HCT116 (cell line): ENCODE data around the gene NOX3. TPM values are rescaled to one million over a fixed set of nuclear protein-coding genes. Genes with fewer than 3 reads are reported as not detected.

ENCODE experiments used
- ATAC-seq: fragments of 200-7000 bp; cut with Tn5 transposase; 2 replicates; pipeline ENCODE4 v1.9.1; 2020; ENCODE audit warnings: mild to moderate bottlenecking, moderate library complexity
- BruUV-seq: library from RNA; stranded (reverse); fragments of 400-500 nt; replicated peaks from 2 replicates; lab custom pipeline; 2021; lab: Mats Ljungman, UMichigan
- CTCF ChIA-PET: fragments of 300-600 bp; sonication (Branson Sonifier 250); formaldehyde crosslinking; loops from one replicate; lab custom pipeline; 2021; ENCODE audit warnings: antibody characterized with exemption; lab: Charles Lee
- POLR2A ChIA-PET: fragments of 300-600, 350-600 bp; sonication (Branson Sonifier 250); formaldehyde crosslinking; loops from one replicate; lab custom pipeline; 2021; ENCODE audit warnings: antibody characterized with exemption; lab: Charles Lee
- RAD21 ChIA-PET, 2 experiments: fragments of 300-600 bp; sonication (Branson Sonifier 250); formaldehyde crosslinking; loops; one replicate each; lab custom pipeline; 2023; ENCODE audit warnings: low total read pairs in 2 of 2; ENCODE audit not compliant: uncharacterized antibody in 2 of 2, unreplicated experiment in 2 of 2, low non-redundant PET in 1 of 2; lab: Charles Lee
- DNase-seq: peaks from one replicate; pipeline ENCODE4 v3.0.0-alpha.2; 2010; ENCODE audit warnings: low read depth, low spot score
- H2AFZ ChIP-seq: fragments of 200-600 bp; shearing (Covaris generic), sonication (generic); 2 replicates; pipeline ENCODE4 v1.6.1; 2017; ENCODE audit warnings: low read depth, mixed run types, mixed read lengths, antibody characterized with exemption, low read length; ENCODE audit not compliant: poor library complexity, severe bottlenecking
- H3K27ac ChIP-seq: 2 replicates; pipeline ENCODE4 v1.5.1; 2012; ENCODE audit warnings: low read depth, low read length
- H3K27me3 ChIP-seq: fragments of 200-600 bp; sonication (generic); 2 replicates; pipeline ENCODE4 v1.6.1; 2016; ENCODE audit warnings: mixed run types, low read length, mixed read lengths; ENCODE audit not compliant: insufficient read depth
- H3K36me3 ChIP-seq, 2 experiments: fragments of 200-500 bp in 1 of 2; fragments of 200-600 bp in 1 of 2; sonication (Bioruptor generic) in 1 of 2; sonication (generic) in 1 of 2; 2 replicates each; pipeline versions ENCODE4 v1.5.1 to v1.6.1; 2014 to 2016; ENCODE audit warnings: low read length in 2 of 2, inconsistent platforms in 1 of 2, mixed read lengths in 1 of 2, mixed run types in 1 of 2; ENCODE audit not compliant: insufficient read depth in 2 of 2, control insufficient read depth in 1 of 2
- H3K4me1 ChIP-seq, 2 experiments: fragments of 200-600 bp in 1 of 2; sonication (generic) in 1 of 2; 2 replicates each; pipeline versions ENCODE4 v1.5.1 to v1.6.1; 2012 to 2017; ENCODE audit warnings: low read length in 2 of 2, inconsistent platforms in 1 of 2, mild to moderate bottlenecking in 1 of 2, mixed read lengths in 1 of 2, mixed run types in 1 of 2, moderate library complexity in 1 of 2; ENCODE audit not compliant: insufficient read depth in 2 of 2, control insufficient read depth in 1 of 2
- H3K4me2 ChIP-seq: fragments of 200-600 bp; sonication (generic); 2 replicates; pipeline ENCODE4 v1.6.1; 2017; ENCODE audit warnings: mixed run types, low read length, mixed read lengths
- H3K4me3 ChIP-seq, 2 experiments: fragments of 200-600 bp in 1 of 2; sonication (generic) in 1 of 2; replicated peaks in 1 of 2; 2 replicates each; pipeline ENCODE4 v1.5.1; 2011 to 2016; ENCODE audit warnings: low read length in 2 of 2, control low read depth in 1 of 2, low read depth in 1 of 2, mild to moderate bottlenecking in 1 of 2, mixed read lengths in 1 of 2, mixed run types in 1 of 2
- H3K79me2 ChIP-seq: fragments of 200-600 bp; sonication (generic); 2 replicates; pipeline ENCODE4 v1.6.1; 2017; ENCODE audit warnings: mild to moderate bottlenecking, mixed run types, low read length, moderate library complexity, mixed read lengths; ENCODE audit not compliant: insufficient read depth
- H3K9ac ChIP-seq: fragments of 200-600 bp; sonication (generic); 2 replicates; pipeline ENCODE4 v1.6.1; 2016; ENCODE audit warnings: low read length, mixed read lengths
- H3K9me2 ChIP-seq: fragments of 200-600 bp; sonication (generic), shearing (Covaris generic); 2 replicates; pipeline ENCODE4 v1.6.1; 2017; ENCODE audit warnings: mixed run types, mild to moderate bottlenecking, moderate library complexity; ENCODE audit not compliant: insufficient read depth
- H3K9me3 ChIP-seq, 2 experiments: fragments of 200-500 bp in 1 of 2; fragments of 200-600 bp in 1 of 2; sonication (Bioruptor generic) in 1 of 2; sonication (generic) in 1 of 2; 2 replicates each; pipeline ENCODE4 v1.6.1; 2014 to 2017; ENCODE audit warnings: low read length in 2 of 2, mixed read lengths in 2 of 2, inconsistent platforms in 1 of 2, low read depth in 1 of 2, mild to moderate bottlenecking in 1 of 2, mixed run types in 1 of 2, moderate library complexity in 1 of 2; ENCODE audit not compliant: control insufficient read depth in 1 of 2, insufficient read depth in 1 of 2
- H4K20me1 ChIP-seq: fragments of 200-600 bp; sonication (generic), shearing (Covaris generic); 2 replicates; pipeline ENCODE4 v1.6.1; 2017; ENCODE audit warnings: mixed run types, mild to moderate bottlenecking, moderate library complexity; ENCODE audit not compliant: insufficient read depth
- CBX3 ChIP-seq: IDR thresholded peaks from 2 replicates; pipeline ENCODE4 v1.6.1; 2012; ENCODE audit warnings: low read depth
- EGR1 ChIP-seq: IDR thresholded peaks from 2 replicates; pipeline ENCODE4 v1.6.1; 2012; ENCODE audit warnings: low read depth
- ELF1 ChIP-seq: IDR thresholded peaks from 2 replicates; pipeline ENCODE4 v1.6.1; 2012; ENCODE audit warnings: low read depth, borderline replicate concordance
- EZH2 ChIP-seq: fragments of 200-600 bp; sonication (generic); IDR thresholded peaks from 2 replicates; pipeline ENCODE4 v1.6.1; 2017; ENCODE audit warnings: antibody characterized with exemption, mixed run types
- EZH2phosphoT487 ChIP-seq: fragments of 200-600 bp; IDR thresholded peaks from 2 replicates; pipeline ENCODE4 v1.6.1; 2018; ENCODE audit warnings: antibody characterized with exemption, borderline replicate concordance
- JUND ChIP-seq: IDR thresholded peaks from 2 replicates; pipeline ENCODE4 v1.6.1; 2012
- POLR2A ChIP-seq: IDR thresholded peaks from 2 replicates; pipeline ENCODE4 v1.7.0; 2011; ENCODE audit warnings: borderline replicate concordance; ENCODE audit not compliant: insufficient read depth, insufficient read length; ENCODE audit errors: extremely low read depth
- SP1 ChIP-seq: IDR thresholded peaks from 2 replicates; pipeline ENCODE4 v1.6.1; 2012; ENCODE audit warnings: low read depth
- YY1 ChIP-seq: IDR thresholded peaks from 2 replicates; pipeline ENCODE4 v1.6.1; 2011; ENCODE audit warnings: low read length, low read depth, moderate library complexity, mild to moderate bottlenecking; ENCODE audit not compliant: insufficient replicate concordance; ENCODE audit errors: extremely low read depth
- intact Hi-C: fragments of 100-400 bp; cut with micrococcal nuclease; formaldehyde crosslinking; loops from 2 replicates; pipeline ENCODE4 v1.10.0; 2022
- total RNA-seq: library from RNA; stranded (reverse); gene quantifications from one replicate; pipeline ENCODE4 v1.2.1, GENCODE V29; 2021; ENCODE audit not compliant: unreplicated experiment
- TF ChIP-seq, protein P1 (sequence below): IDR thresholded peaks from 2 replicates; pipeline ENCODE4 v1.6.1; 2012
- TF ChIP-seq, protein P2 (sequence below): IDR thresholded peaks from 2 replicates; pipeline ENCODE4 v1.6.1; 2012
- TF ChIP-seq, protein P3 (sequence below): IDR thresholded peaks from 2 replicates; pipeline ENCODE4 v1.6.1; 2011; ENCODE audit warnings: mild to moderate bottlenecking, low read length, moderate library complexity; ENCODE audit not compliant: insufficient replicate concordance; ENCODE audit errors: extremely low read depth

NOX3 gene
- total RNA-seq, 1 experiment from 2014 or later: not detected

DNA sequence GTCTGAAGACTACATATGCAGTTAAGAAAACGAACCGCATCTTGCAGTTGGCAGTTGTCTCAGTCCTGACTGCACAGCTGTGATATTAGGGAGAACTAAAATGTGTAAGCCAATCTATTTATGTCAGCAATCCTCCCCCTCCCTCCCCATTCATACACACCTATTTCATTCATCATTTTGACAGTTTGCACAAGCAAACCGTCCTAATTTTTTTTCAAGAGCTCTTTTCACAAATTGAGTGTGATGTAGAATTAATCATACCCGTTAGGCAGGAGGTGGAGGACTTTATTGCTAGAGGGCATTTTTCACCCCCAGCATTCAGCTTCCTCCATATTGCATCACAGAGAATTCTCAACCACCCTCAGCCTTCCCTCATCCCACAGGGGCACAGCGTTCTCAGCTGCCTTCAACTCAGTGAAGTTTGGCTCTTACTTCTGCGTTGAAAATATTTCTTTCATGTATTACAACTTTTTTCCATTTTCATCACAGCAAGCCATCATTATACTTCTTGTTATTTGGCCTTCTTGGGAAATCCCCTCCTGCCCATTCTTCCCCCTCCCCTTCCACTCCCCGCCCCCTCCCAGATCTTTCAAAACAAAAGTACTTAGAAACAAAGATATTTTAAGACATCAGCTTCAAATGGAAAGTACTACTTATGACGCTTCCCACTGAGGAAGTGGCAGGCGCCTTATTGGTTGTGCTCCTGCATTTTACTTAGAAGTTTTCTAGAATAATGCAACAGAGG, 37.5 kb downstream of the NOX3 start:
- ATAC-seq (no peak), DNase-seq (no peak)
- Histone ChIP-seq H3K4me1 (no peaks in the 10 kb centered on the region), H3K27me3 (no peaks in the 10 kb centered on the region), H3K9me3 (no peaks in the 10 kb centered on the region), H4K20me1 (no peaks in the 10 kb centered on the region), H3K4me2 (no peak overlapping the region), H3K9ac (no peak overlapping the region), H3K79me2 (no peaks in the 10 kb centered on the region), H3K27ac (no peak overlapping the region), H3K36me3 (no peaks in the 10 kb centered on the region), H3K9me2 (no peaks in the 10 kb centered on the region), H2AFZ (no peak overlapping the region), H3K4me3 (no peak overlapping the region)
- TF ChIP-seq JUND (no peak), POLR2A (no peak), CBX3 (no peak), EGR1 (no peak), ELF1 (no peak), EZH2phosphoT487 (no peak), YY1 (no peak), SP1 (no peak), EZH2 (no peak)
- TF ChIP-seq, protein P1, sequence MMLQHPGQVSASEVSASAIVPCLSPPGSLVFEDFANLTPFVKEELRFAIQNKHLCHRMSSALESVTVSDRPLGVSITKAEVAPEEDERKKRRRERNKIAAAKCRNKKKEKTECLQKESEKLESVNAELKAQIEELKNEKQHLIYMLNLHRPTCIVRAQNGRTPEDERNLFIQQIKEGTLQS: no peak
- TF ChIP-seq, protein P2, sequence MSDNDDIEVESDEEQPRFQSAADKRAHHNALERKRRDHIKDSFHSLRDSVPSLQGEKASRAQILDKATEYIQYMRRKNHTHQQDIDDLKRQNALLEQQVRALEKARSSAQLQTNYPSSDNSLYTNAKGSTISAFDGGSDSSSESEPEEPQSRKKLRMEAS: no peak
- TF ChIP-seq, protein P3, sequence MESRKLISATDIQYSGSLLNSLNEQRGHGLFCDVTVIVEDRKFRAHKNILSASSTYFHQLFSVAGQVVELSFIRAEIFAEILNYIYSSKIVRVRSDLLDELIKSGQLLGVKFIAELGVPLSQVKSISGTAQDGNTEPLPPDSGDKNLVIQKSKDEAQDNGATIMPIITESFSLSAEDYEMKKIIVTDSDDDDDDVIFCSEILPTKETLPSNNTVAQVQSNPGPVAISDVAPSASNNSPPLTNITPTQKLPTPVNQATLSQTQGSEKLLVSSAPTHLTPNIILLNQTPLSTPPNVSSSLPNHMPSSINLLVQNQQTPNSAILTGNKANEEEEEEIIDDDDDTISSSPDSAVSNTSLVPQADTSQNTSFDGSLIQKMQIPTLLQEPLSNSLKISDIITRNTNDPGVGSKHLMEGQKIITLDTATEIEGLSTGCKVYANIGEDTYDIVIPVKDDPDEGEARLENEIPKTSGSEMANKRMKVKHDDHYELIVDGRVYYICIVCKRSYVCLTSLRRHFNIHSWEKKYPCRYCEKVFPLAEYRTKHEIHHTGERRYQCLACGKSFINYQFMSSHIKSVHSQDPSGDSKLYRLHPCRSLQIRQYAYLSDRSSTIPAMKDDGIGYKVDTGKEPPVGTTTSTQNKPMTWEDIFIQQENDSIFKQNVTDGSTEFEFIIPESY: no peak
- ChIA-PET POLR2A (no interaction called here), CTCF (no interaction called here), RAD21 (no interaction called here)
- no TSS peak for BruUV-seq
- intact Hi-C loops: no loop called here
